ENCODE measurements around the gene NT5C2.
"Not testable (repeated sequence)": the region's sequence is repeated elsewhere in the genome, so short reads cannot be mapped to it uniquely, and the experiment has no call there.

Gene NT5C2

GRCh38 chr10:103203466-103203865, 10.4 kb upstream of the NT5C2 start:
- in situ Hi-C loops (cut with MboI; ENCODE audit: low sequenced_read_pairs): no loop called here

GRCh38 chr10:103202319-103202718, 9.2 kb upstream of the NT5C2 start:
- in situ Hi-C loops (cut with MboI; ENCODE audit: low sequenced_read_pairs): no loop called here

- in situ Hi-C loops (cut with MboI; ENCODE audit: low sequenced_read_pairs): no loop called here
Measured at GRCh38 chr10:103199488-103199887, 6.4 kb upstream of the NT5C2 start.

- in situ Hi-C loops (cut with MboI; ENCODE audit: low sequenced_read_pairs): no loop called here
Measured at GRCh38 chr10:103198648-103199047, 5.6 kb upstream of the NT5C2 start.

GRCh38 chr10:103197903-103198302, 4.8 kb upstream of the NT5C2 start:
- in situ Hi-C loops (cut with MboI; ENCODE audit: low sequenced_read_pairs): no loop called here

- in situ Hi-C loops (cut with MboI; ENCODE audit: low sequenced_read_pairs): no loop called here
Measured at GRCh38 chr10:103197174-103197573, 4.1 kb upstream of the NT5C2 start.

- in situ Hi-C loops (cut with MboI; ENCODE audit: low sequenced_read_pairs): no loop called here
Measured at GRCh38 chr10:103196516-103196915, 3.4 kb upstream of the NT5C2 start.

GRCh38 chr10:103193820-103194529, 903 bp upstream of the NT5C2 start:
- in situ Hi-C loops (cut with MboI; ENCODE audit: low sequenced_read_pairs): no loop called here

- in situ Hi-C loops (cut with MboI; ENCODE audit: low sequenced_read_pairs): no loop called here
Measured at GRCh38 chr10:103192451-103193106, 493 bp downstream of the NT5C2 start.

GRCh38 chr10:103192089-103192450, 1.0 kb downstream of the NT5C2 start:
- in situ Hi-C loops (cut with MboI; ENCODE audit: low sequenced_read_pairs): no loop called here

GRCh38 chr10:103191198-103191597, 1.9 kb downstream of the NT5C2 start:
- in situ Hi-C loops (cut with MboI; ENCODE audit: low sequenced_read_pairs): not testable (repeated sequence)

- in situ Hi-C loops (cut with MboI; ENCODE audit: low sequenced_read_pairs): no loop called here
Measured at GRCh38 chr10:103188853-103189252, 4.2 kb downstream of the NT5C2 start.

GRCh38 chr10:103186128-103186527, 6.9 kb downstream of the NT5C2 start:
- in situ Hi-C loops (cut with MboI; ENCODE audit: low sequenced_read_pairs): no loop called here

- in situ Hi-C loops (cut with MboI; ENCODE audit: low sequenced_read_pairs): no loop called here
Measured at GRCh38 chr10:103184615-103185014, 8.5 kb downstream of the NT5C2 start.

- in situ Hi-C loops (cut with MboI; ENCODE audit: low sequenced_read_pairs): not testable (repeated sequence)
Measured at GRCh38 chr10:103183991-103184451, 9.1 kb downstream of the NT5C2 start.

GRCh38 chr10:103181244-103181643, 11.8 kb downstream of the NT5C2 start:
- in situ Hi-C loops (cut with MboI; ENCODE audit: low sequenced_read_pairs): no loop called here

- in situ Hi-C loops (cut with MboI; ENCODE audit: low sequenced_read_pairs): no loop called here
Measured at GRCh38 chr10:103180491-103180890, 12.6 kb downstream of the NT5C2 start.

GRCh38 chr10:103177123-103177522, 15.9 kb downstream of the NT5C2 start:
- in situ Hi-C loops (cut with MboI; ENCODE audit: low sequenced_read_pairs): no loop called here

GRCh38 chr10:103175580-103176285, 17.3 kb downstream of the NT5C2 start:
- in situ Hi-C loops (cut with MboI; ENCODE audit: low sequenced_read_pairs): no loop called here

GRCh38 chr10:103174324-103174723, 18.7 kb downstream of the NT5C2 start:
- in situ Hi-C loops (cut with MboI; ENCODE audit: low sequenced_read_pairs): not testable (repeated sequence)

GRCh38 chr10:103171278-103171677, 21.8 kb downstream of the NT5C2 start:
- in situ Hi-C loops (cut with MboI; ENCODE audit: low sequenced_read_pairs): no loop called here

GRCh38 chr10:103168438-103168837, 24.6 kb downstream of the NT5C2 start:
- in situ Hi-C loops (cut with MboI; ENCODE audit: low sequenced_read_pairs): no loop called here
